Measurements from ENCODE around the gene IRAK2. TPM values are rescaled to one million over a fixed set of nuclear protein-coding genes. Genes with fewer than 3 reads are reported as not detected.
"Not testable (repeated sequence)": the region's sequence is repeated elsewhere in the genome, so short reads cannot be mapped to it uniquely, and the experiment has no call there.

IRAK2 gene
- total RNA-seq, 4 donors from 2014 or later, result 0.20 to 4.9 (median 3.4) TPM

- no peaks in the 10 kb centered on the region for H3K27me3 ChIP-seq
- H3K27ac ChIP-seq, result no peak overlapping the region
- no peak for DNase-seq
- H3K4me3 ChIP-seq, result no peak overlapping the region
- WGBS, 2 donors (ENCODE audit: low coverage in 1 of 2), result 74 to 79% methylated on average over 3 to 4 of the region's 4 CpGs
- TF ChIP-seq POLR2A (IDR thresholded peaks at IDR 0.05), result no peak
- TF ChIP-seq, protein P1, sequence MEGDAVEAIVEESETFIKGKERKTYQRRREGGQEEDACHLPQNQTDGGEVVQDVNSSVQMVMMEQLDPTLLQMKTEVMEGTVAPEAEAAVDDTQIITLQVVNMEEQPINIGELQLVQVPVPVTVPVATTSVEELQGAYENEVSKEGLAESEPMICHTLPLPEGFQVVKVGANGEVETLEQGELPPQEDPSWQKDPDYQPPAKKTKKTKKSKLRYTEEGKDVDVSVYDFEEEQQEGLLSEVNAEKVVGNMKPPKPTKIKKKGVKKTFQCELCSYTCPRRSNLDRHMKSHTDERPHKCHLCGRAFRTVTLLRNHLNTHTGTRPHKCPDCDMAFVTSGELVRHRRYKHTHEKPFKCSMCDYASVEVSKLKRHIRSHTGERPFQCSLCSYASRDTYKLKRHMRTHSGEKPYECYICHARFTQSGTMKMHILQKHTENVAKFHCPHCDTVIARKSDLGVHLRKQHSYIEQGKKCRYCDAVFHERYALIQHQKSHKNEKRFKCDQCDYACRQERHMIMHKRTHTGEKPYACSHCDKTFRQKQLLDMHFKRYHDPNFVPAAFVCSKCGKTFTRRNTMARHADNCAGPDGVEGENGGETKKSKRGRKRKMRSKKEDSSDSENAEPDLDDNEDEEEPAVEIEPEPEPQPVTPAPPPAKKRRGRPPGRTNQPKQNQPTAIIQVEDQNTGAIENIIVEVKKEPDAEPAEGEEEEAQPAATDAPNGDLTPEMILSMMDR (IDR thresholded peaks at IDR 0.05), result no peak
- TF ChIP-seq EP300 (IDR thresholded peaks at IDR 0.05; ENCODE audit: low read depth), result no peak
- no peak for TF ChIP-seq POLR2AphosphoS5 (IDR thresholded peaks at IDR 0.05)
- H3K36me3 ChIP-seq, result peaks cover 0 to 16% (median 7%) of the 10 kb centered on the region in 4 donors
- in situ Hi-C loops (cut with MboI; ENCODE audit: low pct_ligation_motif_present in 1 of 4, low pct_unique_long_range_greater_than_20kb in 1 of 4, low sequenced_read_pairs in 3 of 4), result no loop called here
- H3K4me1 ChIP-seq, result peaks cover 0 to 14% (median 6%) of the 10 kb centered on the region in 4 donors
- H3K9me3 ChIP-seq, result no peaks in the 10 kb centered on the region
- intact Hi-C loops (cut with DNase I; ENCODE audit: low total_unique reads), result no loop called here
Observed at GRCh38 chr3:10262027-10262426, 97.3 kb downstream of the IRAK2 start.

DNA sequence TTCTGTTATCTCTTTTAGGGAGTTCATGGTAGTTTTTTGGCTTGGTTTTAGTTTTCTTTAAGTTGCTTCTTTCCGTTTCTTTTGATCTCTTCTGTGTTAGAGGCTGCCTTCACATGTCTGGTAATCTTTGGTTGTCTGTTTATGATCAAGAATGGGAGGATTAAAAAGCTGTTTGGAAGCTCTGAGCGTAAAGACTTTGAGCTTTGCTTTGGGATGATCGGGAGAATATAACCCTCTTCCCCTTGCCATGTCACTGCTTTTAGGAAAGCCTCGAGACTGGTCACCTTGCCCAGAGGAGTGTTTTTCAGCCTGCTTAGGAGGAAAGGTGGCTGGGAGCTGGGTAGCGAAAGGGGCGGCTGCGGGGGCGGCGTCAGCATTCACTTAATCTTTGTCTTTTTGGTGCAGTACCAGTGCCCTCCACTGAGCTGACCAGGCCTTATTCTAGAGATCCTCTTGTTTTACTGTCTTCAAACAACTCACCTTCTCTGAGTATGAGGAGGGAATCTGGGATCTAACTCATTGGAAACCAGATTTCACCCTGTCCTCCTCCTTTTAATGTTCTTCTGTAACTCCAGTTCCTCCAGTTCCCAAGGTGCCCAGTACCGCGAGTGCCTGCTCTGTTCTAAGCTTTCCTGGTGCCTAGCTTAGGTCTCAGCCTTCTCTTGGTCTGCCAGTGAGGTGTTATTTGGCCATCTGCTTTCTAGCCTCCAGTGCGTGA lies 99.1 kb downstream of the IRAK2 start:
- H3K36me3 ChIP-seq, result peaks cover 0 to 22% (median 8%) of the 10 kb centered on the region in 4 donors
- 62% methylated on average over 8 to 12 of the region's 12 CpGs for WGBS, 2 donors (ENCODE audit: low coverage in 1 of 2)

DNA sequence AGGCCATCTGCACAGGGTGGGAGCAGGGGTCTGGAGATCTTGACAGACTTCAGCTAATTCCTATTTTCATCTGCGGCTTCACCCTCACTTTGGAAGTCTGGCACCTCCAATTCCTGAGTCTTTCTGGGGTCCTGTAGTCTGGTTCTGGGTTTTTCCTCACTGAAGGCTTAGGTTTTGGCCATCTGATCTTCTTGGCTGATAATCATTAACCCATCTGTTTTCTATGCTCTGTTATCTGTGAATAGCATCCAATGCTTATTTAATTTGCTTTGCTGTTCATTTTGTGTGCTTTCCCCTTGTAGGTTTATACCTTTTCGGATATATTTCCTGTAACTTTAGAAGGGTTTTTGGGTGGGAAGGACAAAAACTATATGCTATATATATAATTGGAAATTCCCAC lies 101.1 kb downstream of the IRAK2 start:
- peaks cover 0 to 20% (median 6%) of the 10 kb centered on the region in 4 donors for H3K4me1 ChIP-seq
- TF ChIP-seq, protein P1 (IDR thresholded peaks at IDR 0.05), result no peak
- TF ChIP-seq EP300 (IDR thresholded peaks at IDR 0.05; ENCODE audit: low read depth) (no peak), POLR2AphosphoS5 (IDR thresholded peaks at IDR 0.05) (no peak), POLR2A (IDR thresholded peaks at IDR 0.05) (no peak)
- H3K27me3 ChIP-seq, result no peaks in the 10 kb centered on the region
- peaks cover 0 to 22% (median 11%) of the 10 kb centered on the region in 4 donors for H3K36me3 ChIP-seq
- no peak overlapping the region for H3K4me3 ChIP-seq
- intact Hi-C loops (cut with DNase I; ENCODE audit: low total_unique reads), result no loop called here
- no peak for DNase-seq
- in situ Hi-C loops (cut with MboI; ENCODE audit: low pct_ligation_motif_present in 1 of 4, low pct_unique_long_range_greater_than_20kb in 1 of 4, low sequenced_read_pairs in 3 of 4), result no loop called here
- H3K27ac ChIP-seq, result no peak overlapping the region
- H3K9me3 ChIP-seq, result no peaks in the 10 kb centered on the region
- 78 to 90% methylated on average over 1 to 2 of the region's 2 CpGs for WGBS, 2 donors (ENCODE audit: low coverage in 1 of 2)

More for the DNA sequence above, 99.1 kb downstream of the IRAK2 start:
- no peaks in the 10 kb centered on the region for H3K27me3 ChIP-seq
- H3K9me3 ChIP-seq, result no peaks in the 10 kb centered on the region
- in situ Hi-C loops (cut with MboI; ENCODE audit: low pct_ligation_motif_present in 1 of 4, low pct_unique_long_range_greater_than_20kb in 1 of 4, low sequenced_read_pairs in 3 of 4), result no loop called here
- TF ChIP-seq, protein P1 (IDR thresholded peaks at IDR 0.05), result peak; percentile 32 to 53 (median 45)
- TF ChIP-seq POLR2A (IDR thresholded peaks at IDR 0.05), result no peak
- no peak for TF ChIP-seq EP300 (IDR thresholded peaks at IDR 0.05; ENCODE audit: low read depth)
- TF ChIP-seq POLR2AphosphoS5 (IDR thresholded peaks at IDR 0.05), result no peak
- H3K4me1 ChIP-seq, result peaks cover 0 to 20% (median 6%) of the 10 kb centered on the region in 4 donors
- peak overlapping the region in 3 of 4 donors; percentile 4 to 39 (median 19) for H3K27ac ChIP-seq
- intact Hi-C loops (cut with DNase I; ENCODE audit: low total_unique reads), result no loop called here
- DNase-seq, result peak; percentile 24
- H3K4me3 ChIP-seq, result no peak overlapping the region

- H3K9me3 ChIP-seq; DNase-seq; H3K4me3 ChIP-seq; intact Hi-C loops (cut with DNase I; ENCODE audit: low total_unique reads); in situ Hi-C loops (cut with MboI; ENCODE audit: low pct_ligation_motif_present in 1 of 4, low pct_unique_long_range_greater_than_20kb in 1 of 4, low sequenced_read_pairs in 3 of 4); H3K27ac ChIP-seq; H3K27me3 ChIP-seq: not testable (repeated sequence)
- peaks cover 0 to 20% (median 6%) of the 10 kb centered on the region in 4 donors for H3K4me1 ChIP-seq
- H3K36me3 ChIP-seq, result peaks cover 0 to 32% (median 15%) of the 10 kb centered on the region in 4 donors
- WGBS, 2 donors (ENCODE audit: low coverage in 1 of 2), result 83 to 88% methylated on average over 4 to 7 of the region's 7 CpGs
Observed at GRCh38 chr3:10266936-10267335, 102.2 kb downstream of the IRAK2 start.
